A673 (cell line): ENCODE results near the gene GJB4. TPM values are rescaled to one million over a fixed set of nuclear protein-coding genes. Genes with fewer than 3 reads are reported as not detected.

Source experiments
- BruUV-seq: library from RNA; stranded (reverse); fragments of 400-500 nt; replicated peaks from 2 replicates; lab custom pipeline; 2021; lab: Mats Ljungman, UMichigan
- CTCF ChIA-PET: fragments of 300-600 bp; sonication (Branson Sonifier 250); formaldehyde crosslinking; loops from one replicate; lab custom pipeline; 2022; ENCODE audit warnings: antibody characterized with exemption; lab: Charles Lee
- POLR2A ChIA-PET: fragments of 300-600 bp; sonication (Branson Sonifier 250); formaldehyde crosslinking; loops from one replicate; lab custom pipeline; 2022; ENCODE audit warnings: antibody characterized with exemption; ENCODE audit not compliant: low non-redundant PET; lab: Charles Lee
- DNase-seq: peaks from one replicate; pipeline ENCODE4 v3.0.0-alpha.2; 2015; ENCODE audit warnings: low spot score
- H3K27ac ChIP-seq: fragments of 200-600 bp; sonication (generic); 2 replicates; pipeline ENCODE4 v1.5.1; 2016; ENCODE audit warnings: mixed run types, low read depth, mild to moderate bottlenecking, mixed read lengths, antibody characterized with exemption, low read length; ENCODE audit not compliant: poor library complexity, severe bottlenecking
- H3K27me3 ChIP-seq: fragments of 200-600 bp; sonication (generic); replicated peaks from 2 replicates; pipeline ENCODE4 v1.6.1; 2017; ENCODE audit warnings: mixed run types, low read depth, mild to moderate bottlenecking, mixed read lengths, antibody characterized with exemption, low read length; ENCODE audit not compliant: insufficient read depth, poor library complexity
- H3K36me3 ChIP-seq: fragments of 200-600 bp; sonication (generic); 2 replicates; pipeline ENCODE4 v1.6.1; 2016; ENCODE audit warnings: mixed run types, mild to moderate bottlenecking, mixed read lengths, antibody characterized with exemption, low read length; ENCODE audit not compliant: insufficient read depth, poor library complexity, severe bottlenecking
- H3K4me1 ChIP-seq: fragments of 200-600 bp; sonication (generic); 2 replicates; pipeline ENCODE4 v1.6.1; 2017; ENCODE audit warnings: mixed run types, mild to moderate bottlenecking, mixed read lengths, antibody characterized with exemption, low read length; ENCODE audit not compliant: insufficient read depth, poor library complexity, severe bottlenecking
- H3K4me3 ChIP-seq: fragments of 200-600 bp; sonication (generic); 2 replicates; pipeline ENCODE4 v1.5.1; 2016; ENCODE audit warnings: low read depth, mixed run types, mild to moderate bottlenecking, mixed read lengths, low read length; ENCODE audit not compliant: poor library complexity, severe bottlenecking
- H3K9me3 ChIP-seq: fragments of 200-600 bp; sonication (generic); 2 replicates; pipeline ENCODE4 v1.6.1; 2016; ENCODE audit warnings: mixed run types, low read depth, mild to moderate bottlenecking, mixed read lengths, antibody characterized with exemption, low read length; ENCODE audit not compliant: poor library complexity, severe bottlenecking
- CTCF ChIP-seq: fragments of 300-800, 200-600 bp; sonication (generic); conservative IDR thresholded peaks from 2 replicates; pipeline ENCODE4 v1.5.1; 2017; ENCODE audit warnings: low read depth, mild to moderate bottlenecking, antibody characterized with exemption, low read length, moderate library complexity, mixed read lengths
- EZH2 ChIP-seq: fragments of 200-600 bp; sonication (generic); IDR thresholded peaks from 2 replicates; pipeline ENCODE4 v1.6.1; 2017; ENCODE audit warnings: borderline replicate concordance, low read depth, mild to moderate bottlenecking, mixed read lengths, antibody characterized with exemption, low read length; ENCODE audit not compliant: poor library complexity, severe bottlenecking
- intact Hi-C: fragments of 100-400 bp; cut with micrococcal nuclease; formaldehyde crosslinking; loops from one replicate; pipeline ENCODE4 v1.10.0; 2022; ENCODE audit not compliant: unreplicated experiment
- total RNA-seq: library from RNA; stranded (reverse); gene quantifications from 2 replicates; pipeline ENCODE4 v1.2.3, GENCODE V29; 2021

The GJB4 gene
- total RNA-seq, 1 experiment from 2014 or later: not detected

- CTCF ChIA-PET: no interaction called here
Measured at GRCh38 chr1:34739613-34740012, 19.9 kb upstream of the GJB4 start.

GRCh38 chr1:34740161-34740868 is 19.2 kb upstream of the GJB4 start:
- no peaks in the 10 kb centered on the region for H3K4me1 ChIP-seq
- no peaks in the 10 kb centered on the region for H3K27me3 ChIP-seq
- no peak overlapping the region for H3K4me3 ChIP-seq
- no peaks in the 10 kb centered on the region for H3K9me3 ChIP-seq
- intact Hi-C loops: loop anchor here (5.0 kb wide), 1 partner anchor 1108 kb away; no protein-coding TSS in a partner anchor
- BruUV-seq: no TSS peak
- no peaks in the 10 kb centered on the region for H3K36me3 ChIP-seq
- TF ChIP-seq EZH2 (no peak), CTCF (no peak)
- POLR2A ChIA-PET: no interaction called here
- CTCF ChIA-PET: interaction anchor here (0.6 kb wide), 1 partner anchor 388 kb away, joined by 3 read pairs; no protein-coding TSS in a partner anchor
- DNase-seq: no peak
- no peak overlapping the region for H3K27ac ChIP-seq

More at GRCh38 chr1:34739613-34740012, 19.9 kb upstream of the GJB4 start:
- POLR2A ChIA-PET: no interaction called here
- no peak for DNase-seq
- BruUV-seq: no TSS peak
- H3K4me1 ChIP-seq: no peaks in the 10 kb centered on the region
- no peaks in the 10 kb centered on the region for H3K36me3 ChIP-seq
- no peak overlapping the region for H3K4me3 ChIP-seq
- no peaks in the 10 kb centered on the region for H3K27me3 ChIP-seq
- H3K27ac ChIP-seq: no peak overlapping the region
- no peaks in the 10 kb centered on the region for H3K9me3 ChIP-seq
- TF ChIP-seq CTCF (no peak), EZH2 (no peak)
- intact Hi-C loops: loop anchor here (5.0 kb wide), 1 partner anchor 1107 kb away; no protein-coding TSS in a partner anchor

- TF ChIP-seq EZH2 (no peak), CTCF (peak; percentile 96)
- Histone ChIP-seq H3K4me3 (no peak overlapping the region), H3K27me3 (no peaks in the 10 kb centered on the region), H3K27ac (no peak overlapping the region), H3K9me3 (no peaks in the 10 kb centered on the region), H3K4me1 (no peaks in the 10 kb centered on the region), H3K36me3 (no peaks in the 10 kb centered on the region)
- intact Hi-C loops: loop anchor here (2.0 to 5.0 kb wide), 2 partner anchors 282 to 1110 kb away; no protein-coding TSS in a partner anchor
- ChIA-PET POLR2A (no interaction called here), CTCF (interaction anchor here (0.6 to 2.0 kb wide), 6 partner anchors 10 to 1110 kb away, joined by 3 to 10 read pairs (median 4); no protein-coding TSS in a partner anchor)
- peak; percentile 78 for DNase-seq
- BruUV-seq: no TSS peak
Measured at GRCh38 chr1:34742667-34743270, 16.8 kb upstream of the GJB4 start.
